PC-9 (cell line): ENCODE measurements around the gene NSUN7. TPM values are rescaled to one million over a fixed set of nuclear protein-coding genes. Genes with fewer than 3 reads are reported as not detected.

ENCODE experiments used
- Bru-seq: library from RNA; stranded (reverse); fragments of 400-500 nt; gene quantifications from one replicate; lab custom pipeline; 2021; lab: Mats Ljungman, UMichigan
- BruChase-seq, 2 experiments: library from RNA; stranded (reverse); fragments of 400-500 nt; gene quantifications; one replicate each; lab custom pipeline; 2021; lab: Mats Ljungman, UMichigan
- BruUV-seq: library from RNA; stranded (reverse); fragments of 400-500 nt; replicated peaks from 2 replicates; lab custom pipeline; 2021; lab: Mats Ljungman, UMichigan
- CTCF ChIA-PET: fragments of 300-600 bp; sonication (Branson Sonifier 250); formaldehyde crosslinking; loops from one replicate; lab custom pipeline; 2022; ENCODE audit warnings: antibody characterized with exemption; lab: Charles Lee
- POLR2A ChIA-PET: fragments of 300-600 bp; sonication (Branson Sonifier 250); formaldehyde crosslinking; loops from one replicate; lab custom pipeline; 2022; ENCODE audit warnings: antibody characterized with exemption; ENCODE audit not compliant: unreplicated experiment; lab: Charles Lee
- DNase-seq, 2 experiments: peaks; one replicate each; pipeline versions ENCODE4 v3.0.0 to v3.0.0-alpha.2; 2015 to 2022; ENCODE audit warnings: mixed read lengths in 1 of 2
- H2AFZ ChIP-seq: fragments of 200-600 bp; sonication (generic); 2 replicates; pipeline ENCODE4 v1.8.1; 2017; ENCODE audit warnings: antibody characterized with exemption
- H3F3A ChIP-seq: fragments of 200-600 bp; sonication (generic); 2 replicates; pipeline ENCODE4 v1.8.1; 2017; ENCODE audit warnings: antibody characterized with exemption, mild to moderate bottlenecking, low read depth; ENCODE audit not compliant: insufficient read depth
- H3K27ac ChIP-seq: fragments of 200-600 bp; sonication (generic); 2 replicates; pipeline ENCODE4 v1.6.1; 2016; ENCODE audit warnings: mixed run types
- H3K27me3 ChIP-seq: fragments of 200-600 bp; sonication (generic); 2 replicates; pipeline ENCODE4 v1.6.1; 2016; ENCODE audit warnings: low read depth, mixed run types; ENCODE audit not compliant: insufficient read depth
- H3K36me3 ChIP-seq: fragments of 200-600 bp; sonication (generic); 2 replicates; pipeline ENCODE4 v1.6.1; 2016; ENCODE audit warnings: low read depth, mixed run types
- H3K4me1 ChIP-seq: fragments of 200-600 bp; sonication (generic); replicated peaks from 2 replicates; pipeline ENCODE4 v1.6.1; 2016; ENCODE audit warnings: mixed run types; ENCODE audit not compliant: insufficient read depth
- H3K4me2 ChIP-seq: fragments of 200-600 bp; sonication (generic); 2 replicates; pipeline ENCODE4 v1.6.1; 2017; ENCODE audit warnings: mixed run types
- H3K4me3 ChIP-seq: fragments of 200-600 bp; sonication (generic); 2 replicates; pipeline ENCODE4 v1.6.1; 2016; ENCODE audit warnings: mixed run types
- H3K79me2 ChIP-seq: fragments of 200-600 bp; sonication (generic); 2 replicates; pipeline ENCODE4 v1.6.1; 2017; ENCODE audit warnings: low read depth, mixed run types
- H3K9me2 ChIP-seq: fragments of 200-600 bp; sonication (generic); 2 replicates; pipeline ENCODE4 v1.8.1; 2017; ENCODE audit warnings: mild to moderate bottlenecking; ENCODE audit not compliant: insufficient read depth
- H3K9me3 ChIP-seq: fragments of 200-600 bp; sonication (generic); 2 replicates; pipeline ENCODE4 v1.8.1; 2016; ENCODE audit warnings: low read depth; ENCODE audit not compliant: insufficient read depth
- H4K20me1 ChIP-seq: fragments of 200-600 bp; sonication (generic); 2 replicates; pipeline ENCODE4 v1.8.1; 2017; ENCODE audit not compliant: insufficient read depth
- EZH2 ChIP-seq: fragments of 200-600 bp; sonication (generic); IDR thresholded peaks from 2 replicates; pipeline ENCODE4 v1.8.0; 2017; ENCODE audit warnings: antibody characterized with exemption, low read depth
- intact Hi-C: fragments of 100-400 bp; cut with micrococcal nuclease; formaldehyde crosslinking; loops from one replicate; pipeline ENCODE4 v1.10.0; 2022; ENCODE audit not compliant: unreplicated experiment
- long read RNA-seq: library from polyadenylated mRNA; stranded (forward); transcript quantifications from one replicate; pipeline ENCODE4 v2.0.0, GENCODE V29; 2022
- total RNA-seq: library from RNA; stranded (reverse); gene quantifications from 2 replicates; pipeline ENCODE4 v1.2.3, GENCODE V29; 2021
- TF ChIP-seq, protein P1 (sequence below): fragments of 200-600 bp; sonication (generic); conservative IDR thresholded peaks from 2 replicates; pipeline ENCODE4 v1.6.1; 2017; ENCODE audit warnings: mixed run types, antibody characterized with exemption, mild to moderate bottlenecking, moderate library complexity

NSUN7 gene
- total RNA-seq (16.8 and 18.5 TPM in 2 replicates), Bru-seq, nascent RNA (percentile 59 among the genes with signal in this experiment), BruChase-seq, experiment 1, labeled RNA remaining after a 2-hour chase (percentile 74 among the genes with signal in this experiment), BruChase-seq, experiment 2, labeled RNA remaining after a 6-hour chase (percentile 65 among the genes with signal in this experiment)
- long read RNA-seq, transcript NSUN7-206 (6 exons, 1,759 nt): major isoform, 5 of 13 reads
- long read RNA-seq, partial matches to known transcripts: 2 of 13 reads
- long read RNA-seq, other reads (novel, unspliced or antisense): 4 of 13 reads

- Histone ChIP-seq H4K20me1 (no peaks in the 10 kb centered on the region), H3K79me2 (peaks cover 18% of the 10 kb centered on the region; the same call in 1 of the 2 replicates), H3K4me2 (peak within 1 kb of the TSS; percentile 88), H3K27me3 (no peaks in the 10 kb centered on the region), H3K9me3 (no peaks in the 10 kb centered on the region), H3K4me3 (peak within 1 kb of the TSS; percentile 79), H3K27ac (peak within 1 kb of the TSS; percentile 55), H3K4me1 (peaks cover 18% of the 10 kb centered on the region), H3F3A (peaks cover 15% of the 10 kb centered on the region; the same call in 1 of the 2 replicates), H3K36me3 (no peaks in the 10 kb centered on the region), H2AFZ (peak within 1 kb of the TSS; percentile 94), H3K9me2 (no peaks in the 10 kb centered on the region)
- no TSS peak for BruUV-seq
- CTCF ChIA-PET: no interaction called here
- POLR2A ChIA-PET: interaction anchor here (0.5 to 0.7 kb wide), 2 partner anchors 77 to 249 kb away, joined by 4 to 5 read pairs; no protein-coding TSS in a partner anchor
- intact Hi-C loops: loop anchor here (5.0 kb wide), 2 partner anchors 157 to 462 kb away; partner anchors contain the start of gene APBB2
- DNase-seq: peak; percentile 82 to 90
- TF ChIP-seq EZH2: no peak
- TF ChIP-seq, protein P1, sequence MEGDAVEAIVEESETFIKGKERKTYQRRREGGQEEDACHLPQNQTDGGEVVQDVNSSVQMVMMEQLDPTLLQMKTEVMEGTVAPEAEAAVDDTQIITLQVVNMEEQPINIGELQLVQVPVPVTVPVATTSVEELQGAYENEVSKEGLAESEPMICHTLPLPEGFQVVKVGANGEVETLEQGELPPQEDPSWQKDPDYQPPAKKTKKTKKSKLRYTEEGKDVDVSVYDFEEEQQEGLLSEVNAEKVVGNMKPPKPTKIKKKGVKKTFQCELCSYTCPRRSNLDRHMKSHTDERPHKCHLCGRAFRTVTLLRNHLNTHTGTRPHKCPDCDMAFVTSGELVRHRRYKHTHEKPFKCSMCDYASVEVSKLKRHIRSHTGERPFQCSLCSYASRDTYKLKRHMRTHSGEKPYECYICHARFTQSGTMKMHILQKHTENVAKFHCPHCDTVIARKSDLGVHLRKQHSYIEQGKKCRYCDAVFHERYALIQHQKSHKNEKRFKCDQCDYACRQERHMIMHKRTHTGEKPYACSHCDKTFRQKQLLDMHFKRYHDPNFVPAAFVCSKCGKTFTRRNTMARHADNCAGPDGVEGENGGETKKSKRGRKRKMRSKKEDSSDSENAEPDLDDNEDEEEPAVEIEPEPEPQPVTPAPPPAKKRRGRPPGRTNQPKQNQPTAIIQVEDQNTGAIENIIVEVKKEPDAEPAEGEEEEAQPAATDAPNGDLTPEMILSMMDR: no peak
Observed at GRCh38 chr4:40749717-40750460, at the start of gene NSUN7. Gene NSUN7, plus strand, starts transcription at chr4:40749955. Its CDS starts 739 bp downstream, at chr4:40750694.

DNA sequence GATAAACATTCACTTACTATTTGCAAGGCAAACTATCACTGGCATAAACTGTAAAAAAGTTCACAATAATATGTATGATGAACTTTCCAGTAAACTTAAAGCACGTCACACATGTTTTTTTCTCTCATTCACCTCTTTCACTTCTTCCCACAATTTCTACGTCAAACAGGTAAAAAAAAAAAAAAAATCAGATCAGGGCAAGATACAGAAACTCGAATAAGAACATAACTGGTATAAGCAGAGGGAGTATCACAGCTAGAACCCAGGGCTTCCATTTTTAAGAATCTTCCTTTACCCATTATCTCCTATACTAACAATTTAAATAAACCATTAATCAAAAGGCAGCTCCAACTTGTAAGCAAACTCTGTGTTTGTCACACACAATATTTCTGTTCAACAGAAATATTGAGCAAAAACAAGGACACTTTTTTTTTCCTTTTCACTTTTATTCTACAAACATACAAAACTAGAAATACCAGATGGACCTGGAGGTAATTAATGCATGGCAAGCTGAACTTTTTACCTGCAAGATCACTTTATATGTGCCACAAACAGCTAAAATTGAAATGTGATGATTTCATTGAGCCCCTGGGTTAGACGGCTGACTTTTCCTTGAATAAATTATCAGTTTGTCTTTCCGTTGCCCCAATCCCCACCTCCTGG, 47.5 kb upstream of the NSUN7 start:
- intact Hi-C loops: loop anchor here (1.0 kb wide), 2 partner anchors 29 to 72 kb away; no protein-coding TSS in a partner anchor
- POLR2A ChIA-PET: interaction anchor here (0.5 to 1.5 kb wide), 4 partner anchors 27 to 643 kb away, joined by 4 to 10 read pairs (median 8); no protein-coding TSS in a partner anchor
- Histone ChIP-seq H3K9me2 (no peaks in the 10 kb centered on the region), H3K79me2 (no peaks in the 10 kb centered on the region), H3K27ac (peak overlapping the region; percentile 94), H3K9me3 (no peaks in the 10 kb centered on the region), H4K20me1 (no peaks in the 10 kb centered on the region), H3F3A (peaks cover 45% of the 10 kb centered on the region), H3K4me2 (peak overlapping the region; percentile 71), H3K4me1 (peaks cover 71% of the 10 kb centered on the region), H3K27me3 (no peaks in the 10 kb centered on the region), H3K36me3 (no peaks in the 10 kb centered on the region), H2AFZ (no peak overlapping the region), H3K4me3 (peak overlapping the region; percentile 27; the same call in 1 of the 2 replicates)
- CTCF ChIA-PET: interaction anchor here (1.4 to 1.5 kb wide), 2 partner anchors 16 to 30 kb away, joined by 3 to 4 read pairs; no protein-coding TSS in a partner anchor
- TSS peak; percentile 99 for BruUV-seq
- no peak for TF ChIP-seq EZH2
- TF ChIP-seq, protein P1: no peak
- peak in 1 of 2 experiments; percentile 87 for DNase-seq
